ENCODE measurements around the gene GPBP1.

GRCh38 chr5:57276353-57276752, 102.5 kb downstream of the GPBP1 start:
- TF ChIP-seq CTCF (IDR thresholded peaks at IDR 0.05; ENCODE audit: low read length), result no peak
- TF ChIP-seq EZH2 (IDR thresholded peaks at IDR 0.05; ENCODE audit: borderline replicate concordance, low read length), result no peak

Measured in OCI-LY1 (cell line).